Neural cell (in vitro differentiated cells): ENCODE data around the gene NAT9.

Source experiments
- CTCF ChIP-seq: fragments of 450-650 bp; IDR thresholded peaks from 2 replicates; pipeline ENCODE4 v1.5.1; 2014; ENCODE audit warnings: antibody characterized with exemption, mild to moderate bottlenecking, moderate library complexity; ENCODE audit not compliant: poor library complexity, severe bottlenecking
- EP300 ChIP-seq: fragments of 450-650 bp; conservative IDR thresholded peaks from 2 replicates; pipeline ENCODE4 v1.6.1; 2014; ENCODE audit warnings: antibody characterized with exemption, mild to moderate bottlenecking, moderate library complexity; ENCODE audit not compliant: poor library complexity, severe bottlenecking
- EZH2 ChIP-seq: fragments of 200-600, 300-800 bp; shearing (Covaris generic), sonication (generic); IDR thresholded peaks from 2 replicates; pipeline ENCODE4 v1.6.1; 2014; ENCODE audit warnings: antibody characterized with exemption, low read length, borderline replicate concordance, mild to moderate bottlenecking; ENCODE audit not compliant: insufficient read depth, poor library complexity, severe bottlenecking
- MXI1 ChIP-seq: fragments of 450-650 bp; conservative IDR thresholded peaks from 2 replicates; pipeline ENCODE4 v1.6.1; 2014; ENCODE audit warnings: antibody characterized with exemption, mild to moderate bottlenecking; ENCODE audit not compliant: poor library complexity, severe bottlenecking
- POLR2AphosphoS5 ChIP-seq: IDR thresholded peaks from 2 replicates; pipeline ENCODE4 v1.6.1; 2012
- REST ChIP-seq: IDR thresholded peaks from 2 replicates; pipeline ENCODE4 v1.6.1; 2012; ENCODE audit warnings: borderline replicate concordance
- TAF1 ChIP-seq: IDR thresholded peaks from 2 replicates; pipeline ENCODE4 v1.6.1; 2012; ENCODE audit warnings: low read depth

GRCh38 chr17:74797824-74798223 is 21.7 kb upstream of the NAT9 start:
- TF ChIP-seq CTCF (no peak), REST (no peak), POLR2AphosphoS5 (no peak), EZH2 (no peak), MXI1 (no peak), TAF1 (no peak), EP300 (no peak)
